Stimulated activated CD4-positive, alpha-beta T cell treated with anti-CD3 and anti-CD28 coated beads, TNF-alpha, amount 100 ng/mL, for 4 hours (primary cell): ENCODE data around the gene SARS1.

Experiments
- DNase-seq, 3 experiments: peaks; one replicate each; pipeline ENCODE4 v3.0.0-alpha.2; 2020; ENCODE audit warnings: low read depth in 3 of 3

The SARS1 gene

GRCh38 chr1:109225711-109226445 lies 12.2 kb downstream of the SARS1 start:
- no peak for DNase-seq

- DNase-seq = no peak
These were observed 14.4 kb downstream of the SARS1 start for GRCh38 chr1:109228167-109228566.

GRCh38 chr1:109229531-109230127 lies 15.9 kb downstream of the SARS1 start:
- no peak for DNase-seq

GRCh38 chr1:109231066-109231465 lies 17.3 kb downstream of the SARS1 start:
- DNase-seq = no peak

- no peak for DNase-seq
These were observed 21.4 kb downstream of the SARS1 start for GRCh38 chr1:109235137-109235536.

GRCh38 chr1:109237512-109237911 lies 23.8 kb downstream of the SARS1 start:
- DNase-seq = no peak

GRCh38 chr1:109238382-109238781 lies 24.7 kb downstream of the SARS1 start:
- DNase-seq = no peak

GRCh38 chr1:109239047-109239408 lies 25.3 kb downstream of the SARS1 start:
- DNase-seq = no peak

GRCh38 chr1:109239409-109240068 lies 25.8 kb downstream of the SARS1 start:
- no peak for DNase-seq

GRCh38 chr1:109240158-109241152 lies 26.7 kb downstream of the SARS1 start:
- no peak for DNase-seq

- no peak for DNase-seq
These were observed 27.6 kb downstream of the SARS1 start for GRCh38 chr1:109241344-109241743.

GRCh38 chr1:109241841-109242345 lies 28.2 kb downstream of the SARS1 start:
- DNase-seq = no peak

GRCh38 chr1:109242387-109242786 lies 28.7 kb downstream of the SARS1 start:
- no peak for DNase-seq

GRCh38 chr1:109243221-109243620 lies 29.5 kb downstream of the SARS1 start:
- no peak for DNase-seq

GRCh38 chr1:109243860-109244552 lies 30.3 kb downstream of the SARS1 start:
- DNase-seq = no peak

GRCh38 chr1:109246141-109246551 lies 32.4 kb downstream of the SARS1 start:
- DNase-seq = no peak

GRCh38 chr1:109247401-109248365 lies 34.0 kb downstream of the SARS1 start:
- DNase-seq = no peak

GRCh38 chr1:109248444-109248796 lies 34.7 kb downstream of the SARS1 start:
- DNase-seq = no peak

- peak; percentile 17 to 33 (median 21) for DNase-seq
These were observed 35.3 kb downstream of the SARS1 start, which contains the start of gene CELSR2 for GRCh38 chr1:109248797-109249629. Gene CELSR2, plus strand, starts transcription at chr1:109249539. Its CDS starts 541 bp downstream, at chr1:109250080.
